Liver (tissue), 9 donors: ENCODE results near the gene C21orf58. TPM values are rescaled to one million over a fixed set of nuclear protein-coding genes. Genes with fewer than 3 reads are reported as not detected.

ENCODE experiments used
- DNase-seq: peaks from one replicate; pipeline ENCODE4 v3.0.0-alpha.2; 2017; ENCODE audit warnings: low spot score
- H3K27ac ChIP-seq, 2 donors: one replicate each; pipeline ENCODE4 v1.7.0; 2013; ENCODE audit warnings: inconsistent platforms in 2 of 2, low read length in 2 of 2, control low read depth in 1 of 2, low read depth in 1 of 2, mild to moderate bottlenecking in 1 of 2
- H3K27me3 ChIP-seq, 4 donors: one replicate each; pipeline versions ENCODE4 v1.6.1 to v1.7.0; 2013; ENCODE audit warnings: low read length in 3 of 4, inconsistent platforms in 1 of 4, mild to moderate bottlenecking in 1 of 4, moderate library complexity in 1 of 4; ENCODE audit not compliant: control insufficient read depth in 4 of 4, insufficient read depth in 4 of 4
- H3K36me3 ChIP-seq, 4 donors: one replicate each; pipeline versions ENCODE4 v1.6.1 to v1.7.0; 2013; ENCODE audit warnings: low read length in 3 of 4, mild to moderate bottlenecking in 3 of 4, low read depth in 1 of 4, moderate library complexity in 1 of 4; ENCODE audit not compliant: control insufficient read depth in 4 of 4, insufficient read depth in 3 of 4
- H3K4me1 ChIP-seq, 4 donors: one replicate each; pipeline versions ENCODE4 v1.6.1 to v1.7.0; 2013; ENCODE audit warnings: low read length in 3 of 4, mild to moderate bottlenecking in 3 of 4, moderate library complexity in 1 of 4; ENCODE audit not compliant: control insufficient read depth in 4 of 4, insufficient read depth in 4 of 4
- H3K4me3 ChIP-seq, 3 donors: one replicate each; pipeline versions ENCODE4 v1.6.1 to v1.7.0; 2013; ENCODE audit warnings: low read length in 3 of 3, control low read depth in 1 of 3, low read depth in 1 of 3, mild to moderate bottlenecking in 1 of 3
- H3K9ac ChIP-seq, 2 donors: one replicate each; pipeline ENCODE4 v1.7.0; 2013; ENCODE audit warnings: low read length in 2 of 2, mild to moderate bottlenecking in 2 of 2, moderate library complexity in 2 of 2, control low read depth in 1 of 2, low read depth in 1 of 2
- H3K9me3 ChIP-seq, 4 donors: one replicate each; pipeline versions ENCODE4 v1.6.1 to v1.7.0; 2013; ENCODE audit warnings: low read length in 3 of 4; ENCODE audit not compliant: control insufficient read depth in 4 of 4
- CTCF ChIP-seq: fragments of 150-350 bp; IDR thresholded peaks from 2 replicates; pipeline ENCODE4 v1.5.1; 2017; ENCODE audit warnings: improper control_type of control experiment, low read depth, low read length; ENCODE audit not compliant: missing input control
- EGR1 ChIP-seq, 2 donors: IDR thresholded peaks; 2 replicates each; pipeline ENCODE4 v1.6.1; 2016 to 2018; ENCODE audit warnings: antibody characterized with exemption in 2 of 2, low read depth in 2 of 2
- FOXA1 ChIP-seq: IDR thresholded peaks from 2 replicates; pipeline ENCODE4 v1.6.1; 2016; ENCODE audit warnings: antibody characterized with exemption
- FOXA2 ChIP-seq: IDR thresholded peaks from 2 replicates; pipeline ENCODE4 v1.6.1; 2016; ENCODE audit warnings: antibody characterized with exemption
- GABPA ChIP-seq, 2 donors: IDR thresholded peaks in 1 of 2; conservative IDR thresholded peaks in 1 of 2; 2 replicates each; pipeline ENCODE4 v1.6.1; 2016; ENCODE audit warnings: antibody characterized with exemption in 2 of 2, mild to moderate bottlenecking in 1 of 2, moderate library complexity in 1 of 2
- HNF4A ChIP-seq, 2 donors: conservative IDR thresholded peaks; 2 replicates each; pipeline ENCODE4 v1.6.1; 2016; ENCODE audit warnings: antibody characterized with exemption in 2 of 2, mild to moderate bottlenecking in 2 of 2
- JUND ChIP-seq, 2 donors: IDR thresholded peaks; 2 replicates each; pipeline ENCODE4 v1.6.1; 2016; ENCODE audit warnings: antibody characterized with exemption in 2 of 2
- NR2F2 ChIP-seq: IDR thresholded peaks from 2 replicates; pipeline ENCODE4 v1.6.1; 2016; ENCODE audit warnings: antibody characterized with exemption
- RAD21 ChIP-seq, 2 donors: IDR thresholded peaks; 2 replicates each; pipeline ENCODE4 v1.6.1; 2016; ENCODE audit warnings: antibody characterized with exemption in 2 of 2, mild to moderate bottlenecking in 2 of 2
- REST ChIP-seq: IDR thresholded peaks from 2 replicates; pipeline ENCODE4 v1.6.1; 2016; ENCODE audit warnings: antibody characterized with exemption, mild to moderate bottlenecking
- RXRA ChIP-seq, 2 donors: IDR thresholded peaks; 2 replicates each; pipeline ENCODE4 v1.6.1; 2017 to 2018; ENCODE audit warnings: antibody characterized with exemption in 2 of 2, mild to moderate bottlenecking in 1 of 2
- SP1 ChIP-seq: IDR thresholded peaks from 2 replicates; pipeline ENCODE4 v1.6.1; 2018; ENCODE audit warnings: antibody characterized with exemption, mild to moderate bottlenecking
- YY1 ChIP-seq: IDR thresholded peaks from 2 replicates; pipeline ENCODE4 v1.6.1; 2016; ENCODE audit warnings: antibody characterized with exemption, mild to moderate bottlenecking
- WGBS: extraction: QIAGEN DNeasy Blood & Tissue Kit; methylation state at CpG from one replicate; pipeline ENCODE4 v1.1.7; 2013; 5-methylcytosine and 5-hydroxymethylcytosine counted together
- polyA plus RNA-seq, 2 donors: library from polyadenylated mRNA; stranded (reverse) in 1 of 2; unstranded in 1 of 2; fragments of 200-250 nt in 1 of 2; fragments of >200 nt in 1 of 2; fragmentation: Nextera tagmentation in 1 of 2; extraction: Ambion mirVana in 1 of 2; gene quantifications; one replicate each; pipeline versions ENCODE4 v1.2.1 to v1.2.3, GENCODE V29; 2013 to 2015
- total RNA-seq, 2 donors: library from RNA; depleted of rRNA; stranded (reverse); fragments of >200 nt; gene quantifications; one replicate each; pipeline ENCODE4 v1.2.3, GENCODE V29; 2014
- TF ChIP-seq, protein P1 (sequence below): IDR thresholded peaks from 2 replicates; pipeline ENCODE4 v1.6.1; 2016; ENCODE audit warnings: antibody characterized with exemption
- TF ChIP-seq, protein P2 (sequence below): IDR thresholded peaks from 2 replicates; pipeline ENCODE4 v1.6.1; 2016; ENCODE audit warnings: antibody characterized with exemption
- TF ChIP-seq, protein P3 (sequence below): IDR thresholded peaks from 2 replicates; pipeline ENCODE4 v1.6.1; 2016; ENCODE audit warnings: antibody characterized with exemption
- donor health status: healthy.
- donor health status: healthy.
- donor health status: healthy.
- donor health status: healthy.
- donor health status: healthy.

Gene C21orf58
- total and polyA plus RNA-seq, 4 donors = 0.59 to 17.7 (median 0.68) TPM

GRCh38 chr21:46295177-46295770, 28.4 kb downstream of the C21orf58 start:
- Histone ChIP-seq H3K27me3 (no peaks in the 10 kb centered on the region), H3K36me3 (peaks cover 0 to 7% (median 0%) of the 10 kb centered on the region in 4 donors), H3K4me3 (no peak overlapping the region), H3K27ac (no peak overlapping the region), H3K9me3 (no peaks in the 10 kb centered on the region), H3K9ac (no peak overlapping the region), H3K4me1 (peaks cover 0 to 10% (median 5%) of the 10 kb centered on the region in 4 donors)
- WGBS = 66% methylated on average over 9 of the region's 9 CpGs
- TF ChIP-seq JUND (IDR thresholded peaks at IDR 0.05) (no peak), CTCF (no peak)
- TF ChIP-seq, protein P1, sequence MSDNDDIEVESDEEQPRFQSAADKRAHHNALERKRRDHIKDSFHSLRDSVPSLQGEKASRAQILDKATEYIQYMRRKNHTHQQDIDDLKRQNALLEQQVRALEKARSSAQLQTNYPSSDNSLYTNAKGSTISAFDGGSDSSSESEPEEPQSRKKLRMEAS = no peak
- DNase-seq = no peak

- H3K4me1 ChIP-seq = peaks cover 0 to 10% (median 5%) of the 10 kb centered on the region in 4 donors
- 68% methylated on average over 10 of the region's 10 CpGs for WGBS
- H3K4me3 ChIP-seq = no peak overlapping the region
- no peaks in the 10 kb centered on the region for H3K27me3 ChIP-seq
- H3K9ac ChIP-seq = no peak overlapping the region
- H3K27ac ChIP-seq = no peak overlapping the region
- no peaks in the 10 kb centered on the region for H3K9me3 ChIP-seq
- DNase-seq = no peak
- TF ChIP-seq RXRA (IDR thresholded peaks at IDR 0.05) (no peak), YY1 (no peak), SP1 (no peak), NR2F2 (no peak), EGR1 (IDR thresholded peaks at IDR 0.05; ENCODE audit: low read depth in 2 of 2) (no peak)
- H3K36me3 ChIP-seq = peaks cover 0 to 7% (median 0%) of the 10 kb centered on the region in 4 donors
Measured at GRCh38 chr21:46294647-46295176, 29.0 kb downstream of the C21orf58 start.

DNA sequence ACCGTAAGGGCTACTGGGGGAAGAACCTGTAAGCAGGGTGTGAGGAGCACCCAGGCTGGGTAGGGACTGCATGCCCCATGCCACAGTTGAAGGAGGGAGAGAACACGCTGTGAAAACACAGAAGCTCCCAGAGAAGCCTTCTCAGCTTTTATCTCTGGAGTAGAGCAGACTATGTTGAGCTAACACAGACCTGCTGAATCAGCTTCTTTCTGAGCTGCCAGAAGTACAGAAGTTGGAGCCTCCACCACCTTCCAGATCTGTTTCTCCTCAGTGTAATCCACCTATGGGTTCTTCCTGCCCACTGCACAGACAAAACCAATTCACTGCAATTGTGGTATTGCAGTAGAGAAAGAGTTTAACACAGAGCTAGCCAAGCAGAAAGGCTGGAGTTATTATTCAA, 32.1 kb downstream of the C21orf58 start:
- 98% methylated on average over 2 of the region's 2 CpGs for whole genome bisulfite sequencing
- Histone ChIP-seq H3K27me3 (no peaks in the 10 kb centered on the region), H3K4me3 (no peak overlapping the region), H3K4me1 (peaks cover 3 to 8% (median 6%) of the 10 kb centered on the region in 4 donors), H3K9ac (no peak overlapping the region), H3K36me3 (peaks cover 0 to 7% (median 0%) of the 10 kb centered on the region in 4 donors), H3K27ac (no peak overlapping the region), H3K9me3 (no peaks in the 10 kb centered on the region)
- no peak for DNase-seq
- TF ChIP-seq HNF4A (conservative IDR thresholded peaks at IDR 0.05) = no peak
- TF ChIP-seq, protein P2, sequence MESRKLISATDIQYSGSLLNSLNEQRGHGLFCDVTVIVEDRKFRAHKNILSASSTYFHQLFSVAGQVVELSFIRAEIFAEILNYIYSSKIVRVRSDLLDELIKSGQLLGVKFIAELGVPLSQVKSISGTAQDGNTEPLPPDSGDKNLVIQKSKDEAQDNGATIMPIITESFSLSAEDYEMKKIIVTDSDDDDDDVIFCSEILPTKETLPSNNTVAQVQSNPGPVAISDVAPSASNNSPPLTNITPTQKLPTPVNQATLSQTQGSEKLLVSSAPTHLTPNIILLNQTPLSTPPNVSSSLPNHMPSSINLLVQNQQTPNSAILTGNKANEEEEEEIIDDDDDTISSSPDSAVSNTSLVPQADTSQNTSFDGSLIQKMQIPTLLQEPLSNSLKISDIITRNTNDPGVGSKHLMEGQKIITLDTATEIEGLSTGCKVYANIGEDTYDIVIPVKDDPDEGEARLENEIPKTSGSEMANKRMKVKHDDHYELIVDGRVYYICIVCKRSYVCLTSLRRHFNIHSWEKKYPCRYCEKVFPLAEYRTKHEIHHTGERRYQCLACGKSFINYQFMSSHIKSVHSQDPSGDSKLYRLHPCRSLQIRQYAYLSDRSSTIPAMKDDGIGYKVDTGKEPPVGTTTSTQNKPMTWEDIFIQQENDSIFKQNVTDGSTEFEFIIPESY = no peak
- no peak for TF ChIP-seq SP1
- no peak for TF ChIP-seq CTCF
- TF ChIP-seq FOXA2 = no peak
- no peak for TF ChIP-seq REST
- TF ChIP-seq RAD21 (IDR thresholded peaks at IDR 0.05) = no peak
- no peak for TF ChIP-seq YY1
- TF ChIP-seq FOXA1 = no peak
- TF ChIP-seq NR2F2 = no peak
- no peak for TF ChIP-seq EGR1 (IDR thresholded peaks at IDR 0.05; ENCODE audit: low read depth in 2 of 2)
- no peak for TF ChIP-seq GABPA (IDR thresholded peaks at IDR 0.05 in 1 of 2, conservative IDR thresholded peaks at IDR 0.05 in 1 of 2)
- TF ChIP-seq, protein P3, sequence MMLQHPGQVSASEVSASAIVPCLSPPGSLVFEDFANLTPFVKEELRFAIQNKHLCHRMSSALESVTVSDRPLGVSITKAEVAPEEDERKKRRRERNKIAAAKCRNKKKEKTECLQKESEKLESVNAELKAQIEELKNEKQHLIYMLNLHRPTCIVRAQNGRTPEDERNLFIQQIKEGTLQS = no peak
- TF ChIP-seq RXRA (IDR thresholded peaks at IDR 0.05) = no peak
- TF ChIP-seq, protein P1 = no peak
- no peak for TF ChIP-seq JUND (IDR thresholded peaks at IDR 0.05)
